ENCODE measurements around the gene QKI.

DNA sequence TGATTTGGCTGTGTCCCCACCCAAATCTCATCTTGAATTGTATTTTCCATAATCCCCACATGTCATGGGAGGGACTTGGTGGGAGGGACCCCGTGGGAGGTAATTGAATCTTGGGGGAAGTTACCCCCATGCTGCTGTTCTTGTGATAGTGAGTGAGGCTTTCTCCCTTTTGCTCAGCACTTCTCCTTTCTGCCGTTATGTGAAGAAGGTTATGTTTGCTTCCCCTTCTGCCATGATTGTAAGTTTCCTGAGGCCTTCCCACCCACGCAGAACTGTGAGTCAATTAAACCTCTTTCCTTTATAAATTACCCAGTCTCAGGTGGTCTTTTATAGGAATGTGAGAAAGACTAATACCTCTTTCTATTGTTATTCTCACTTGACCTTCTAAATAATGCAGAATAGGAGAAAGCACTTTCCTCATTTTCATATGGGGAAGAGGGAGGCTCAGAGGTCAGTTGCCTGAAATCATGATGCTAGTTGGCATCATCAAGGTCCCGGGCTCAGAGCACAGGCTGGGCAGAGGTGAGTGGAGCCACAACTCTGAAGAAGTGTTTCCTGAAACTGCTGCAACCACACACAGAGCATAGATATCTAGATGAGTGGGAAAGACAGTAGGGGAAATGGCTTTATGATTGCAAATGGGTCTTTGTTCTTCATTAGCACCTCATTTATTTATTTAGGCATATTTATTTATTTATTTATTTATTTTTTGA lies 191.0 kb downstream of the QKI start:
- TF ChIP-seq, protein P1, sequence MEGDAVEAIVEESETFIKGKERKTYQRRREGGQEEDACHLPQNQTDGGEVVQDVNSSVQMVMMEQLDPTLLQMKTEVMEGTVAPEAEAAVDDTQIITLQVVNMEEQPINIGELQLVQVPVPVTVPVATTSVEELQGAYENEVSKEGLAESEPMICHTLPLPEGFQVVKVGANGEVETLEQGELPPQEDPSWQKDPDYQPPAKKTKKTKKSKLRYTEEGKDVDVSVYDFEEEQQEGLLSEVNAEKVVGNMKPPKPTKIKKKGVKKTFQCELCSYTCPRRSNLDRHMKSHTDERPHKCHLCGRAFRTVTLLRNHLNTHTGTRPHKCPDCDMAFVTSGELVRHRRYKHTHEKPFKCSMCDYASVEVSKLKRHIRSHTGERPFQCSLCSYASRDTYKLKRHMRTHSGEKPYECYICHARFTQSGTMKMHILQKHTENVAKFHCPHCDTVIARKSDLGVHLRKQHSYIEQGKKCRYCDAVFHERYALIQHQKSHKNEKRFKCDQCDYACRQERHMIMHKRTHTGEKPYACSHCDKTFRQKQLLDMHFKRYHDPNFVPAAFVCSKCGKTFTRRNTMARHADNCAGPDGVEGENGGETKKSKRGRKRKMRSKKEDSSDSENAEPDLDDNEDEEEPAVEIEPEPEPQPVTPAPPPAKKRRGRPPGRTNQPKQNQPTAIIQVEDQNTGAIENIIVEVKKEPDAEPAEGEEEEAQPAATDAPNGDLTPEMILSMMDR (IDR thresholded peaks at IDR 0.05; ENCODE audit: low read depth, low read length), result no peak
- TF ChIP-seq POLR2A (IDR thresholded peaks at IDR 0.05; ENCODE audit: extremely low read depth, insufficient read length) (no peak), MAX (IDR thresholded peaks at IDR 0.05; ENCODE audit: low read depth, low read length) (no peak)
